GM12865 (cell line): ENCODE measurements around the gene PREP.
"Not testable (repeated sequence)": the region's sequence is repeated elsewhere in the genome, so short reads cannot be mapped to it uniquely, and the experiment has no call there.

Experiments
- DNase-seq: peaks from one replicate; pipeline ENCODE4 v3.0.0; 2010; ENCODE audit warnings: low read depth
- H3K4me3 ChIP-seq: 2 replicates; pipeline ENCODE4 v1.5.1; 2011; ENCODE audit warnings: mild to moderate bottlenecking, low read depth, low read length, control low read depth
- CTCF ChIP-seq: IDR thresholded peaks from 2 replicates; pipeline ENCODE4 v1.5.1; 2011; ENCODE audit warnings: low read length, control low read depth, low read depth, inconsistent platforms; ENCODE audit not compliant: insufficient read depth; ENCODE audit errors: missing control alignments

PREP gene

GRCh38 chr6:105424175-105424783 lies 21.4 kb upstream of the PREP start:
- DNase-seq: peak; percentile 77
- no peak overlapping the region for H3K4me3 ChIP-seq
- TF ChIP-seq CTCF: peak; percentile 68

GRCh38 chr6:105416971-105417370 lies 14.1 kb upstream of the PREP start:
- H3K4me3 ChIP-seq: not testable (repeated sequence)

DNA sequence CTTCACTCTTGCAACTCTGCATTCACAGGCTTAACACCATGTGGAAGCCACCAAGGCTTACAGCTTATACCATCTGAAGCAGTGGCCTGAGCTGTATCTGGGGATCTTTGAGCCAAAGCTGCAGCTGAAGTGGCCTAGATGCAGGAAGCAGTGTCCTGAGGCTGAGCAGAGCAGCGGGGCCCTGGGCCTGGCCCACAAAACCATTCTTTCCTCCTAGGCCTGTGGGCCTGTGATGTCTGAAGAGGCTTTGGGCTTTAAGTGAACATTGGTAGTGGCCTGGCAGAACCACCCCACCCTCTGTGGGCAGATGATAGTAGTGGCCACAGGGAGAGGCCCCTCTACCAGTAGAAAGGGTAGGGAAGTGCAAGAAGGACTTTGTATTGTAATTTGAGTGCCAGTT lies 6.9 kb upstream of the PREP start:
- no peak overlapping the region for H3K4me3 ChIP-seq
- no peak for DNase-seq
- TF ChIP-seq CTCF: no peak

More at GRCh38 chr6:105416971-105417370, 14.1 kb upstream of the PREP start:
- DNase-seq: not testable (repeated sequence)

DNA sequence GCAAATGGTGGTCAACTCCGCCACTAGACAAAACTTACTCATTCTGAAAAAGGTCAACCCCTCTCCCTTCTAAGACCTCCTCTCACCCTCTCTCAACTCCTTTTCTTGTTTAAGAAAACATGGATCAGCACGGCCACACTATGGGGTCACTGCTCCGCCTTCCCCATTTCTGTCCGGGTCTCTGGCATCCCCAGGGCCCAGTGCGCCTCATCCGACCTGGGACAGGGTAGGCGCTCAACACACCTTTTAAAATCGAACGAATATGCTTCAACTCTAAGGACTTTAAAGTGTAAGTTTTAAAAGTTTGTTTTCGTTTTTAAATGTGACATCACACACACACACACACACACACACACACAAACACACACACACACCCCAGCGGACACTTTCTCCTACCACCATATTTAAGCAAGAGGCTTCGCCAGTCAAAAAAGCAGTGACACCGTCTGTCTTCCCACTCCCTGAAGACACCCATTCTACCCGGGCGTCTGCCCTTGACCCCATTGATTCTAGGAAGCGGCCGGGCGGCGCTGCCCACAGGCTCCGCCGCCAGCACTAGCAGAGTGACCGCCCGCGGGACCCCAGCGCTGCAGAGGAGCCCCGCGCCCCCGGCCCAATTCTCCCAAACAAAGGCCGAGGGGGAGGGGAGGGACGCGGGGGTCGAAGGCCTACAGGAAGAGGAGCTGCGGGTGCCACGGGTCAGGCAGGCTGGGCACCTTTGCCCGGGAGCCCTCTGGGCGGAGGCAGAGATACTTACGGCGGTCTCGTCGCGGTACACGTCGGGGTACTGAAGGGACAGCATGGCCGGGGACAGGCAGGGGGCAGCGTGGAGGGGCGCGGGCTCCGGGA lies 568 bp downstream of the PREP start:
- DNase-seq: peak; percentile 65
- H3K4me3 ChIP-seq: peak overlapping the region; percentile 99

DNA sequence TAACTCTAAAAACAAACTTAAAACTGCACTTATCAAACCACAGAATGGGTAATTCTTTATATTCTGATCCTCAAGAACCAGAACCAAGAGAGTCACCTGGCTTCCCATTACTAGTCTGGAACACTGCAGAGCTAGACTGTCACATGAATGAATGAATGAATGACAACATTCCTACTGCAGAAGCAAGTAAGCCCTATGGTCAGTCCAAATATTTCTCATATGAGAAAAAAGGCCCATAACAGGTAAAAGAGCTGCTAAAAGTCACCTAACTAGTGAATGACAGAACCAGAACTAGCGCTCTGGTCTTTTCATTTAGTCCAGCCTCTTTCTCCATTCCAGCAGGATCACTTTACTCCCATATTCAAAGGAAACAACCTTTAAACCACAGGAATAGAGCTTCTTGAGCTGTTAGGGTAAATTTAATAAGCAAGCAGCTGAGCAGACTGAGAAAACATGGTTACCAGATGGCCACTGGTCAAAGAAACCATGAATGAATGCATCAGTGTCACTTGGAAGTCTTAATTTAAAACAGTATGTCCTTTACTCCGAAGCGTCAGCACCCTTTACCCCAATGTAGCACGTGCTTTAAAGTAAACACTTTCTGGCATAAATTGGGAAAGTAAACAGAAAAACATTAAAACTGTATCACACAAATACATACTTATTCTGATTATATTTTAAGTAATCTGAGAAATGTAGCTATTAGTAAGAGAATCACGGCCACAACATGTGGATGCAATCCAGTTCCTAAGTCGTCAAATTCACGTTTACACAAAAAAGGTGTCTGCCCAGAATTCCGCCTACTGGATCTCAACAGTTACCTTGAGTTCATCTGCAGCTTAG lies 1.4 kb downstream of the PREP start:
- TF ChIP-seq CTCF: no peak
- no peak for DNase-seq
- H3K4me3 ChIP-seq: peak overlapping the region; percentile 99

More for the DNA sequence above, 568 bp downstream of the PREP start:
- no peak for TF ChIP-seq CTCF

DNA sequence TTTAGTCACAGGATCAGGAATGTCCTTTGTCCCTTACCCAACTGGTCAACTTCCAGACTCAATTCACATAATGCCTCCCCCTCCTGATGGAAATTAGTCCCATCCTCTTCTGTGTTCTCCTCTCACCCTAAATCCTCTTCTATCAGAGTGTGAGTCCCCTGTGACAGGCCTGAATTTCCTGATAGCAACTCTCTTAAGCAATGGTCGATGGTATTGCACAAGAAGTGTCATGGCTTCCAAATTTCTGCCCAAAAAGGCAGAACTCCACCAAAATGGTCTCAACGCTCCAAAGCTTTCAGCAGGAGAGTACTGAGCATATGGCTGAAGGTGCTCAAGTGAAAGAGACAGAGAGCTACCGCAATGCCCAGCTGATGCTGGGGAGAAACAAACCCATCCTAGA lies 2.4 kb downstream of the PREP start:
- H3K4me3 ChIP-seq: no peak overlapping the region
- DNase-seq: no peak
- TF ChIP-seq CTCF: no peak

- no peak overlapping the region for H3K4me3 ChIP-seq
- DNase-seq: no peak
- no peak for TF ChIP-seq CTCF
Observed at GRCh38 chr6:105398859-105399258, 4.0 kb downstream of the PREP start.
